ENCODE measurements around the gene KCNA2.

Gene KCNA2

DNA sequence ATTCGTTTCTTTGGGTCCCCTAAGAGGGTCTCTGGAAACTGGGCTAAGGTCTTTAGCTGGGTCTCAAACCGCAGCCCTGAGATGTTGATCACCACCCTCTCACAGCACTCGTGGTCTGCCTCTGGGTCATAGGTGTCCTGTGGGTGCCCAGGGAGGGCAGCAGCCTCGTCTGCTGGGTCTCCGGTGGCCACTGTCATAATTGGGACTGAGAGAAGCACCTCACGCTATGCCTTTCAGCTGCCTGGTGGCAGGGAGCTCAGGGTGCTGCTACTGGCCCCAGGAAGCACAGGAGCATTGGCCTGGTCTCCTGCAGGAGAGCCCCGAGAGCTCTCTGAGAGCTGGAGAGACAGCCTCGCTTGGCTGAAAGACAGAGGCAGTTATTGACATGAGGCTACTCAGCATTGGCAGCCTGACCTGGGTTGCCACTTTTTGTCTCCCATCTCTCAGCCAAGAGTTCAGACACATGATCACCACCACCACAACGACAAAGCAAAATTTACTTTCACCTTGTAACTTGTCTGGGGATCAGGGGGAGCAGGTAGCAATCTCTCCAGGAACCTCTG is 1.5 kb downstream of the KCNA2 start:
- ATAC-seq (replicated peaks): no peak
- Mint-ChIP-seq H3K36me3 (ENCODE audit: insufficient read depth) (no peaks in the 10 kb centered on the region), H3K4me1 (ENCODE audit: low read depth in 2 of 2) (peaks cover 6 to 18% of the 10 kb centered on the region in 2 donors), H3K4me3 (peak overlapping the region in 1 of 2 donors; percentile 88), H3K27me3 (peaks cover 62 to 73% of the 10 kb centered on the region in 2 donors), H3K27ac (no peak overlapping the region), H3K9me3 (no peaks in the 10 kb centered on the region)
- DNase-seq: no peak

DNA sequence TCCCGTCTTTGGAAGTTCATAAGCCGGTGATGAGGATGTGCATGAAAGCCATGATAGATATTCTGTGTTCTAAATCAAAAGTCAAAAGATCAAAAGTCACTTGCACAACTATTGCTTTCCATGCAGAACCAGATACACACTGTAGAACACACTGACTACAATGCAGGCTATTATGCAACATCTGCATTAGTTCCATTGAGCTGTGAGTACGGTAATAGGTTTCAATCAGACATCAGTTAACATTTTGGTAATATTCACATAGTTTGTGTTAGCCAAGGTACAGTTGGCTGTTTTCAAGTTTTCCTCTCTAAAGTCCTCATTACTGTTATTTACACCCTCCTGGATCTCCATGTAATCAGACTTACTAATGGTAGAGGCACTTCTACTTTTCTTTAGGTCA is 3.1 kb downstream of the KCNA2 start:
- no peak for DNase-seq
- Mint-ChIP-seq H3K9me3 (no peaks in the 10 kb centered on the region), H3K27ac (no peak overlapping the region), H3K4me3 (no peak overlapping the region), H3K27me3 (peaks cover 51 to 65% of the 10 kb centered on the region in 2 donors), H3K36me3 (ENCODE audit: insufficient read depth) (peaks cover 5% of the 10 kb centered on the region), H3K4me1 (ENCODE audit: low read depth in 2 of 2) (peaks cover 6 to 14% of the 10 kb centered on the region in 2 donors)
- ATAC-seq (replicated peaks): no peak

DNA sequence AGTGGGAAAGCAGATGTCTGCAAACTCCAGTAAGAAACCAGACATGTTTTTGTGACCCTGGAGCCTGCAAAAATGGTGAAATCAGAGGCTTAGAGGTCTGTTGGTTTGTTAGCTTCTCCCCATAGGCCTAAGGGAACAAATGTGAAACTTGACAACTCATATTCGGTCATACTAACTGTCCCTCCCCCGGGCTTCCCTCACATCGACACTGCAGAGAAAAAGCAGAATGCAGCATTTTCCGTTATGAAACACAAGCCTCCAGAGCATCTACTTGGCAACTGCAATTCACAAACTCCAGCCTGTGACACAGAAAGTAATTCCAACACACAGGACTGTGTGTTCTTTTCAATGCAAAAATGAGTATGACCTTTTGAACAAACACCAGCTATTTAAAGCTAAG is 3.7 kb downstream of the KCNA2 start:
- Mint-ChIP-seq H3K9me3 (no peaks in the 10 kb centered on the region), H3K36me3 (ENCODE audit: insufficient read depth) (peaks cover 5% of the 10 kb centered on the region)

GRCh38 chr1:110601332-110601731 is 4.8 kb downstream of the KCNA2 start:
- ATAC-seq (replicated peaks): no peak
- Mint-ChIP-seq H3K36me3 (ENCODE audit: insufficient read depth) (peaks cover 5% of the 10 kb centered on the region), H3K27me3 (peaks cover 41 to 48% of the 10 kb centered on the region in 2 donors), H3K27ac (no peak overlapping the region), H3K4me3 (no peak overlapping the region), H3K9me3 (no peaks in the 10 kb centered on the region), H3K4me1 (ENCODE audit: low read depth in 2 of 2) (peaks cover 0 to 9% of the 10 kb centered on the region in 2 donors)
- no peak for DNase-seq

More for the DNA sequence above, 3.7 kb downstream of the KCNA2 start:
- DNase-seq (no peak), ATAC-seq (replicated peaks) (no peak)
- H3K4me3 Mint-ChIP-seq: no peak overlapping the region
- peaks cover 48 to 60% of the 10 kb centered on the region in 2 donors for H3K27me3 Mint-ChIP-seq
- peaks cover 6 to 14% of the 10 kb centered on the region in 2 donors for H3K4me1 Mint-ChIP-seq (ENCODE audit: low read depth in 2 of 2)
- no peak overlapping the region for H3K27ac Mint-ChIP-seq

DNA sequence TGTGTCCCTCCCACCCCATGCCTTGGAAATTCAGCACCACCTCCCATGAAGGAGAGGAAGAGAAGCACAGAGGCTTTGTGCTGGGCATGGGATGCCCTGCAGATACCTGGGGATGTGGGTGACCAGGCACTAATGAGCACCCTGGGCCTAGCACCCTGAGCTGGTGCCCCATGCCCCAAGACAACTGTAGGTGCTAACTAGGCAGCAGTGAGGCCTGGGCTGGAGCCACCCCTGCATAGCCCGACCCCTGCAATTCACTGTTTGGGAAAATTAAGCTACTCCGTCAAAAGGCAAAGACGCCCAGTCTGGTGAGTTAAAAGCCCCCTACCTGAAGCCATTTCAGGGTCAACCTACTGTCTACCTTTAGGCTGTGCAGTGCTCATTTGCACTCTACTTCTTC is 5.4 kb downstream of the KCNA2 start:
- Mint-ChIP-seq H3K4me3 (no peak overlapping the region), H3K27me3 (peaks cover 35 to 42% of the 10 kb centered on the region in 2 donors), H3K9me3 (no peaks in the 10 kb centered on the region), H3K4me1 (ENCODE audit: low read depth in 2 of 2) (peaks cover 0 to 4% of the 10 kb centered on the region in 2 donors), H3K36me3 (ENCODE audit: insufficient read depth) (peaks cover 5% of the 10 kb centered on the region), H3K27ac (no peak overlapping the region)
- DNase-seq (no peak), ATAC-seq (replicated peaks) (no peak)

DNA sequence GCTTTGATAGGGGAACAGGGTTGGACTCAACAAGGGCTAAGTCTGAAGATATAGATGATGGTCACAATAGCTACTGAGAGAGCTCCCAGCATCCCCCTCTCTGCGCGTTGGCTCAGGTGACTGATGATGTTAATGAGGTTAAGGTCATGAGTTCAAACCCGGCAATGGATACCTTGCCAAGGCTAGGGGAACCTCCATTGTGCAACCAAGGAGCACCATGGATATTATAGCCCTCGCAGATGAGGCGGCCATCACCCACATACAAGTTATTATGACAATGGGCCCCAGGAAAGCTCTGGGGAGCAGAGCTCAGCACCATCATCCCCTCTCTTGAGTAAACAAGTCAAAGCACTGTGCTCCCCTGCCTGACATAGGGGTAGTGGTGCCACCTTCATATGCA is 8.2 kb downstream of the KCNA2 start:
- H3K27me3 Mint-ChIP-seq: peaks cover 7 to 15% of the 10 kb centered on the region in 2 donors
- peaks cover 5% of the 10 kb centered on the region for H3K36me3 Mint-ChIP-seq (ENCODE audit: insufficient read depth)
- DNase-seq (no peak), ATAC-seq (replicated peaks) (no peak)
- H3K27ac Mint-ChIP-seq: no peak overlapping the region
- no peaks in the 10 kb centered on the region for H3K4me1 Mint-ChIP-seq (ENCODE audit: low read depth in 2 of 2)
- no peaks in the 10 kb centered on the region for H3K9me3 Mint-ChIP-seq
- no peak overlapping the region for H3K4me3 Mint-ChIP-seq

DNA sequence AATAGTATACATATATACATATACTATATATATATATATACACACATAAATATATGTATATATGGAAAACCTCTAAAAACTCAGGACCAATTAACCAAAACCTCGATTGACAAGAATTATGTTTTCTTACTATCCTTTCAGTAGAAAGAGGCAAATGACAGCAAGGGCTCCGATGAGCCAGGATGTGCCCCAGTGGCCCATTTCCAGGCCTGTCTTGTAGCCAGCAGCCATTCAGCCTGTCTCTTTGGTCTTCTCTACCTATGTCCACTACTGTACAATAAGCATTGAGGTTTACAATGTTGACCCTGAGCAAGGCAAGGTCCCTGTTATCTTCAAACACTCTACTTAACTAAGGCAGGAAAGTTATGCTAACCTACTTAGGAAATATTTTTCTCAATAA is 9.8 kb downstream of the KCNA2 start:
- Mint-ChIP-seq H3K36me3 (ENCODE audit: insufficient read depth) (peaks cover 5% of the 10 kb centered on the region), H3K4me3 (no peak overlapping the region), H3K9me3 (no peaks in the 10 kb centered on the region), H3K27me3 (peaks cover 0 to 17% of the 10 kb centered on the region in 2 donors), H3K4me1 (ENCODE audit: low read depth in 2 of 2) (no peaks in the 10 kb centered on the region), H3K27ac (no peak overlapping the region)
- ATAC-seq (replicated peaks) (no peak), DNase-seq (no peak)

DNA sequence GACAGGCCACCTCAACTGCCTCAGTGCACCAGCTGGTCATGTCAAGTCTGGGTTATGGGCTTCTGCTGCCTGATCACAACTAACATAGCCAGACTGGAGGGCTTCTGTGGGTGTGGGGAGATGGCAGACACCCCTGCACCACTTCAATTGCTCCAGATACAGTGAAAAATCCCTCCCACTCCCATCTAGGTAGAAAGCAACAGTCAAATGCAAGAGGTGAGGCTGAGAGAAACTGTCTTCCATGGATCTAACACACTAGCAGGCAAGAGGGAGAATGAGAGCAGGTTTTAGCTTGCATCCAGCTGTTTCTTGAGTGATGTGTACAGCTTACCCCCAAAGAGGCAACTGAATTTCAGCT is 10.8 kb downstream of the KCNA2 start:
- no peaks in the 10 kb centered on the region for H3K4me1 Mint-ChIP-seq (ENCODE audit: low read depth in 2 of 2)
- H3K9me3 Mint-ChIP-seq: no peaks in the 10 kb centered on the region
- H3K36me3 Mint-ChIP-seq (ENCODE audit: insufficient read depth): peaks cover 5% of the 10 kb centered on the region
- H3K27ac Mint-ChIP-seq: no peak overlapping the region
- H3K4me3 Mint-ChIP-seq: no peak overlapping the region
- DNase-seq (no peak), ATAC-seq (replicated peaks) (no peak)
- peaks cover 0 to 26% of the 10 kb centered on the region in 2 donors for H3K27me3 Mint-ChIP-seq

DNA sequence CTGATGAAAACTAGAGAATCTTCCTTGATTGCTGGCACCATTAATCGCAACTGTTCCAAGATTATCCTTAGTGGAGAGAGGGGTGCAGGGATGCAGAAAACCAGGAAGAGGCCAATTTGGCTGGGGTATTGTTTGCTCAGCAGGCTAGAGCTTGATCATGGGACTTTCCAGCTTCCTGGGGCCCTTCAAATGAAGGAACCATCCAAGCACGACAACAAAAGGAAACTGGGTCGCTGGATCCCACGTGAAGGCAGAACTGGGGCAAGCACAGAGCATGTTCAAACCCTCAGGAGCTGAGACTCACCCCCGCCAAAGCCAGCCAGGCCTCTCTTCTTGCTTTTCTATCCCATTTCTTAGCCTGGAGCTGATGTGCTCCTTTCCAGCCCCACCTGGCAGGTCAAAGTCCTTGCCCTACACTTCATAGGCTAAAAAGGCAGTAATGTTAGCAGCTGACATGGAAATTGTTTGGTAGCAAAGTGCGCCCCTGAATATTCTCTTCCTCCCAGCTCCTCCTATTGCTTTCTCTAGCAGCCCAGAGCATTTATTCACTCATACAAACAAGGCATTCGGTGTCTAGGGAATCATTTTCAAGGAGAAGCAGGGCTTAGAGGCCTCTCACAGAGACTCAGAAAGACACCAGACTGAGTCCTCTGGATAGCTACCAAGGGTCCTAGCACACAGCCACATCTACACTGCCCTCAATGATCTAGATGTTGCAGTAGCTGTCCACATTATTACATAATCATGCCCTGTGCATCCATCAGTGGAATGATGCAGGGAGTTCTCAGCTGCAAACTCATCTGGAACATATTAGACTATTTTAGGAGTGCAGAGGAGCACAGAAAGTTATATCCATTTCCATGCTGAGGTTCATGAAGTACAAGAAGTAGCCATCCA is 11.5 kb downstream of the KCNA2 start:
- no peak overlapping the region for H3K4me3 Mint-ChIP-seq
- H3K4me1 Mint-ChIP-seq (ENCODE audit: low read depth in 2 of 2): no peaks in the 10 kb centered on the region
- peaks cover 5% of the 10 kb centered on the region for H3K36me3 Mint-ChIP-seq (ENCODE audit: insufficient read depth)
- DNase-seq (no peak), ATAC-seq (replicated peaks) (no peak)
- no peak overlapping the region for H3K27ac Mint-ChIP-seq
- no peaks in the 10 kb centered on the region for H3K9me3 Mint-ChIP-seq
- peaks cover 0 to 27% of the 10 kb centered on the region in 2 donors for H3K27me3 Mint-ChIP-seq

DNA sequence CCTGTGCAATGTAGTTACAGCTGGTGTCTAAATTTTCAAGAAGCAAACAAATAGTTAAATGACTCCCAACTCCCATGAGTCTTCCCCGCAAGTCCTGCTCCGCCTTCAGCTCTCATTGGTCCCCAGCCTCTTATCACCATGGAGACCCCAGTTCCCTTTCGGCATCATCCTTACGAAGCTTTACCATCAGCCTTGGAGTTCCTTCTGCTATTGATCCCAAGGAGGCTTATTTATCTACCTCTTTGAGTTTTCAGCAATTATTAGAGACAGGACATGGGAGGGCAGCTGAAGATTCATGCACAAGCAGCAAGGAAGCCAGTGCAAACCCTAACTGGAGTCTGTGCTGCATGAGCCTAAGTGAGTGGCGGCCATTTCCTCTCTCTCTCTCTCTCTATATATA is 12.3 kb downstream of the KCNA2 start:
- H3K4me1 Mint-ChIP-seq (ENCODE audit: low read depth in 2 of 2): no peaks in the 10 kb centered on the region
- ATAC-seq (replicated peaks) (no peak), DNase-seq (no peak)
- no peak overlapping the region for H3K4me3 Mint-ChIP-seq
- no peaks in the 10 kb centered on the region for H3K9me3 Mint-ChIP-seq
- no peaks in the 10 kb centered on the region for H3K36me3 Mint-ChIP-seq (ENCODE audit: insufficient read depth)
- H3K27ac Mint-ChIP-seq: no peak overlapping the region
- peaks cover 3 to 22% of the 10 kb centered on the region in 2 donors for H3K27me3 Mint-ChIP-seq

- Mint-ChIP-seq H3K4me1 (ENCODE audit: low read depth in 2 of 2) (no peaks in the 10 kb centered on the region), H3K27me3 (peaks cover 22 to 41% of the 10 kb centered on the region in 2 donors), H3K4me3 (no peak overlapping the region), H3K36me3 (ENCODE audit: insufficient read depth) (no peaks in the 10 kb centered on the region), H3K9me3 (no peaks in the 10 kb centered on the region), H3K27ac (no peak overlapping the region)
- DNase-seq (no peak), ATAC-seq (replicated peaks) (no peak)
Observed at GRCh38 chr1:110591956-110592355, 14.2 kb downstream of the KCNA2 start.

DNA sequence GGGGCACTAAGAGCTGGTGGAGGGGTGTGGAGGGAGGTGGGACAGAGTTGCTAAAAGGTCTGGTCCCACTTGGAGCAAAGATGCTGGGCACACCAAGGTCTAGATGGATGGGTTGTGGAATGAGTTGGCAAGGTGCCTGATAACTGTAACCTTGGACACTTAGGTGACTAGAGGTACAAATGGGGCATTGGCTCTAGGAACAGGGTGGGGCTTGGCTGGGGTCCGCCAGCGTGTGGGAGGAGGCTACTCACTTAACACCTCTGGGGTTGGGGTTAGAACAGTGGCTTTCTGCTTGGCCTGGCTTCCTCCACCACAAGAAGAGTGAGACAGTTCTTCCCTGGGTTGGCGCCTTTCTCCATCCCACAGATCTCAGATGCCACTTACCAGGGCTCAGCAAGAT is 17.2 kb downstream of the KCNA2 start:
- Mint-ChIP-seq H3K9me3 (no peaks in the 10 kb centered on the region), H3K27me3 (peaks cover 22 to 42% of the 10 kb centered on the region in 2 donors), H3K36me3 (ENCODE audit: insufficient read depth) (no peaks in the 10 kb centered on the region), H3K27ac (no peak overlapping the region), H3K4me3 (no peak overlapping the region), H3K4me1 (ENCODE audit: low read depth in 2 of 2) (no peaks in the 10 kb centered on the region)
- DNase-seq (no peak), ATAC-seq (replicated peaks) (no peak)

DNA sequence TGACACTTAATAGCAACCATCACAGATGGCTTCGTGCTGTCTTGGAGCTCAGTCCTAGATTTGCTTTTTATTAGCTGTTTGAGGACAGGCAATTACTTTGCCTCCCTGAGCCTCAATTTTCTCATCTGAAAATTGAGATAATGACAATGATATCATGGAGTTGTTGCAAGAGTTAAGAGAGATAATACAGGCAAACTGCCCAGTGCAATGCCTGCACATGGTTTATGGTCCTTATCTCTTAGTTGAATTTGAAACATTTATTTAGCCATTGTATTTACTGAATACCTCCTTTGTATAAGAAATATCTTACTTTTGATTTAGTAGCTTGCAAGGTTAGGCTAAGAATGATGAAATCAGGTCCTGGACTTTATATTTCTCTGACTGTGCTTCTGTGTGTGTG is 17.7 kb downstream of the KCNA2 start:
- H3K4me1 Mint-ChIP-seq (ENCODE audit: low read depth in 2 of 2): no peaks in the 10 kb centered on the region
- H3K27ac Mint-ChIP-seq: no peak overlapping the region
- DNase-seq (no peak), ATAC-seq (replicated peaks) (no peak)
- peaks cover 22 to 42% of the 10 kb centered on the region in 2 donors for H3K27me3 Mint-ChIP-seq
- no peak overlapping the region for H3K4me3 Mint-ChIP-seq
- H3K9me3 Mint-ChIP-seq: no peaks in the 10 kb centered on the region
- no peaks in the 10 kb centered on the region for H3K36me3 Mint-ChIP-seq (ENCODE audit: insufficient read depth)

DNA sequence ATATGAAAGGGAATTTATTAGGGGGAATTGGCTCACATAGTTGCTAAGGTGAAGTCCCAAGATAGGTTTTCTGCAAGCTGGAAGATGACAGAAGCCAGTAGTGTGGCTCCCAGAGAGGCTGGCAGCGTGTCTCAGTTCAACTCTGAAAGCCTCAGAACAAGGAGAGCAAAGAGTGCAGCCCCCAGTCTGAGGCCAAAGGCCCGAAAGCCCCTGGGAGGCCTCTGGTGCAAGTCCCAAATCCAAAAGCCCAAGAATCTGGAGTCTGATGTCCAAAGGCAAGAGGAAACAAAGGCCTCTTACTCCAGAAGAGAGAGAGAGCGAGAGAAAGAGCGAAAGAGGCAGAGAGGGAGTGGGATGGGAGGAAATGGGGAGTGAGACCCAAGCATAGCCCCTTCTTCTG is 18.3 kb downstream of the KCNA2 start:
- Mint-ChIP-seq H3K9me3 (no peaks in the 10 kb centered on the region), H3K27me3 (peaks cover 22 to 42% of the 10 kb centered on the region in 2 donors), H3K36me3 (ENCODE audit: insufficient read depth) (no peaks in the 10 kb centered on the region), H3K4me1 (ENCODE audit: low read depth in 2 of 2) (no peaks in the 10 kb centered on the region), H3K4me3 (no peak overlapping the region), H3K27ac (no peak overlapping the region)
- ATAC-seq (replicated peaks) (no peak), DNase-seq (no peak)

Data from effector memory CD8-positive, alpha-beta T cell (primary cell).